Spleen (tissue), 7 donors: Measurements from ENCODE around the gene TMEM272.
A peak's percentile ranks its signal among the peaks of the same experiment; 100 is the strongest.

Source experiments
- CTCF ChIP-seq, 11 experiments: fragments of 200-600 bp in 7 of 11; fragments of 450-650 bp in 4 of 11; sonication (generic) in 4 of 11; IDR thresholded peaks in 8 of 11; conservative IDR thresholded peaks in 3 of 11; 1 replicate in 7 of 11; 2 replicates in 4 of 11; pipeline versions ENCODE4 v1.4.0 to v1.8.0; 2016 to 2021; ENCODE audit warnings: antibody characterized with exemption in 11 of 11, inconsistent platforms in 4 of 11, mild to moderate bottlenecking in 1 of 11
- POLR2A ChIP-seq, 3 donors: fragments of 450-650 bp; IDR thresholded peaks; one replicate each; pipeline ENCODE4 v1.5.1; 2017; ENCODE audit warnings: antibody characterized with exemption in 3 of 3, mild to moderate bottlenecking in 1 of 3
- POLR2AphosphoS5 ChIP-seq, 3 donors: sonication (generic); formaldehyde crosslinking; IDR thresholded peaks; one replicate each; pipeline ENCODE4 v1.5.1; 2017; ENCODE audit warnings: antibody characterized with exemption in 3 of 3
- donor health status: DM: no; HTN: no; CAD: no; lungs with moderate emphysema.
- donor health status: DM: no; HTN: no; CAD: no.
- donor health status: DM: no; HTN: no; CAD: no.

GRCh38 chr13:51849145-51850101 lies 4.4 kb upstream of the TMEM272 start:
- TF ChIP-seq CTCF (IDR thresholded peaks at IDR 0.05 in 8 of 11, conservative IDR thresholded peaks at IDR 0.05 in 3 of 11) = peak in 10 of 11 experiments; percentile 10 to 67 (median 53)
- no peak for TF ChIP-seq POLR2A (IDR thresholded peaks at IDR 0.05)
- TF ChIP-seq POLR2AphosphoS5 (IDR thresholded peaks at IDR 0.05) = no peak
